ENCODE data around the gene MLPH.
A peak's percentile ranks its signal among the peaks of the same experiment; 100 is the strongest.

MLPH gene

DNA sequence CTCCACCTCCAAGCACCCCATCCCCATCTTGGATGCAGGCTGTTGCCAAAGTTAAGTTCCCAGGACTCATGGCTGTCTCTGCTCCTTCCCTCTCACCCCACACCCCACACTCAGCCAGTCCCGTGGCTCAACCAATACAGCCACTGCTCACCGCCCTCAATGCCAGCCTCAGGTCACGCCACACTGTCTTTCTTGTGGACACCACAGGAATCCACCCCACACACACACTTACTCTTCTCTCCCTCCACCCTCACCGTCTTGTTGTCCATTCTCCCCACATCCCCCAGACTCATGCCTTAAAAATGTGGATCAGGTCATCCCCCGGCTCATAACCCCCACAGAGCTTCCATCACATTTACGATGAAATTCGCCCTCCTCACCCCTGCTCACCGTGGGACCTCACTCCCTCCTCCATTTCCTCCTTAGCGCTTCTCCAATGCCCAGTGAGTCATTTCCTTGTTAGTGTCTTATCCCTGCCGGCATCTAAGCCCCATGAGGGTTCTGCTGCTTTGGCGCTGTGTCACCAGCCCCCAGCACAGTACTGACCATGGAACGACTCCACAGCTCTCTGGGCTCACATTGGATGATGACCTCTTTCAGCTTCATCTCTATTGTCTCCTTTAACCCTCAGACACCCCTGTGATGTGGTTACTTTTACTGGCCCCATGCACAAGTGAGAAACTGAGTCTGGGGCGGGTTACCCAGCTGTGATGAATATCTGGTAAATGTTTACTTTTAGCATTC lies 13.8 kb downstream of the MLPH start:
- DNase-seq (ENCODE audit: low read depth), result peak; percentile 99

- DNase-seq (ENCODE audit: low read depth), result no peak
These were observed 15.0 kb downstream of the MLPH start for GRCh38 chr2:237501892-237502513.

GRCh38 chr2:237503201-237503600 lies 16.1 kb downstream of the MLPH start:
- no peak for DNase-seq (ENCODE audit: low read depth)

GRCh38 chr2:237505188-237505939 lies 18.3 kb downstream of the MLPH start:
- no peak for DNase-seq (ENCODE audit: low read depth)

GRCh38 chr2:237507512-237507911 lies 20.5 kb downstream of the MLPH start:
- no peak for DNase-seq (ENCODE audit: low read depth)

- DNase-seq (ENCODE audit: low read depth), result no peak
These were observed 21.3 kb downstream of the MLPH start for GRCh38 chr2:237508361-237508760.

GRCh38 chr2:237509151-237509550 lies 22.1 kb downstream of the MLPH start:
- DNase-seq (ENCODE audit: low read depth), result no peak

DNA sequence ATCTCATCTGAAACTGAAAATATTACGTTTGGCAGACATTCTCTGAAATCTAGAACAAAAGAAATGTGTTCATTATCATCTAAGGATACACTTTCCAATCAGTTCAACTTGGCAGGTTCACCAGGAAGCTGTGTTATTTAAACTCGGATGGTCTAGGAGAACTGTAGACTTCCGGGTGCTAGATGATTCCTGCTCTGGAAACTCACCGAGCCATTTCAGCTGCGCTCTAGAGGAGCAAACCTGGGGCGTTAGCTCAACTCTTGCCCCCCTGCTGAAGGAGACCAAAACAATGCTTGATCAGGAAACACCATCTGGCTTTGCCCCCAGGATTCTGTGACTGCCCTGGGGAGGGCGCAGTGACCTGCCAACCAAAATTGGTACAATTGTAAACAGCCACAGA lies 22.9 kb downstream of the MLPH start:
- no peak for DNase-seq (ENCODE audit: low read depth)

DNA sequence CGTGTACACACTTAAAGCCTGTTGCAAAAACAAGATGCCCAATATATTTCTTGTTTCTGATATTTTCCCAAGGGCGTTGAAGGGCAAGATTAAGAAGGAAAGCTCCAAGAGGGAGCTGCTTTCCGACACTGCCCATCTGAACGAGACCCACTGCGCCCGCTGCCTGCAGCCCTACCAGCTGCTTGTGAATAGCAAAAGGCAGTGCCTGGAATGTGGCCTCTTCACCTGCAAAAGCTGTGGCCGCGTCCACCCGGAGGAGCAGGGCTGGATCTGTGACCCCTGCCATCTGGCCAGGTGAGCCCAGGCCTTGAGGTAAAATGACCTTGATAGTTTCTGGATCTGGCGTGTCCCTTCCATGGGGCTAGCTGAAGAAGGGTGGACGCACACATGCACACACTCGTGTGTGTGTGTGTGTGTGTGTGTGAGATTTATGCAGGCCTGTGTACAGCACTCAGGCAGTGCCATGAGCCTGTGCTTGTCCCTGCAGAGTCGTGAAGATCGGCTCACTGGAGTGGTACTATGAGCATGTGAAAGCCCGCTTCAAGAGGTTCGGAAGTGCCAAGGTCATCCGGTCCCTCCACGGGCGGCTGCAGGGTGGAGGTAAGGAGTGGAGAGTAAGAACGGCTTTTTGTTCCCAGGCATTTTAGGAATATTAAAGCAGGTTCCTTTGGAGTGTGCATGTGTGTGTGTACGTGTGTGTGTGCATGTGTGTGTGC lies 23.6 kb downstream of the MLPH start:
- no peak for DNase-seq (ENCODE audit: low read depth)

DNA sequence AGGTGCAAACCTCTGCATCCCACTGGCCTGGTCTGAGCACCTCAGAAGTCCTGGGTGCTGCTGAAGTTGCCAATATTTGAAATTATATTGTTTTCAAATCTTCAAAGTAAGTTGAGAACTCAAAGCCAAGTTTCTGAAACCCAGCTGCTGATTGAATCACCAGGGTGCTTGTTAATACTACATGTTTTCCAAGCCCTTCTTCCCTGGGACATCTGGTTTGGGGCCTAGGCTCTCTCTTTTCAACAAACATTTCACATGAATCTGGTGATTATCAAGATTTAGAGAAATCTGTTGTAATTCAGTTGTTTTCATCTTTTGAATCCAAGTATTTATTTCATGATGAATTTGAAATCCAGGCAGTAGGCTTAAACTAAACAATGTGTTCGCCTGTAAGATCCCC lies 24.4 kb downstream of the MLPH start:
- DNase-seq (ENCODE audit: low read depth), result no peak

DNA sequence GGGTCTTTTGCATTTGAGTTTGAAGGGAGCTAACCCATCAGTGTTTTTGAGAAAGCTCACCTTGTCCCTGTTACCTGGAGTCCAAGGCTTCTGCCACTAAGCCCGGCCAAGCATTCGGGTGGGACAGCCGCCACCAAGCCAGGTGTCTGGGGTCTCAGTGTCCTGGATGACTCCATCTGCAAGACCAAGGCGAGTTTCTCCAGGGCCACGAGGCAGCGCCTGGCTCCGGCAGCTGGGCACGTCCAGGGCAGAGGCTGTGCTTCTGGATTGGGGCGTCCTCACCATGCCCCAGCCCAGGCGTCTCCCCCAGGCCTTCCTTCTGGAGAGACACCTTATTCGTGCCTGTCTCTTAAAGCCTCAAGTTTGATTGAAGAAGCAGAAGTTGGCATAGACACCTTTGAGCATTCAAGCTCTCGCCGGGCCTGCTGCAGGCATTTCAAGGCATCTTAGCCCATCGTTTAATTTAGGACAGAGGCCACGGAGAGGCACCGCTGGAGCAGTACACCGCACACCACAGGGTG lies 24.9 kb downstream of the MLPH start:
- DNase-seq (ENCODE audit: low read depth), result no peak

DNA sequence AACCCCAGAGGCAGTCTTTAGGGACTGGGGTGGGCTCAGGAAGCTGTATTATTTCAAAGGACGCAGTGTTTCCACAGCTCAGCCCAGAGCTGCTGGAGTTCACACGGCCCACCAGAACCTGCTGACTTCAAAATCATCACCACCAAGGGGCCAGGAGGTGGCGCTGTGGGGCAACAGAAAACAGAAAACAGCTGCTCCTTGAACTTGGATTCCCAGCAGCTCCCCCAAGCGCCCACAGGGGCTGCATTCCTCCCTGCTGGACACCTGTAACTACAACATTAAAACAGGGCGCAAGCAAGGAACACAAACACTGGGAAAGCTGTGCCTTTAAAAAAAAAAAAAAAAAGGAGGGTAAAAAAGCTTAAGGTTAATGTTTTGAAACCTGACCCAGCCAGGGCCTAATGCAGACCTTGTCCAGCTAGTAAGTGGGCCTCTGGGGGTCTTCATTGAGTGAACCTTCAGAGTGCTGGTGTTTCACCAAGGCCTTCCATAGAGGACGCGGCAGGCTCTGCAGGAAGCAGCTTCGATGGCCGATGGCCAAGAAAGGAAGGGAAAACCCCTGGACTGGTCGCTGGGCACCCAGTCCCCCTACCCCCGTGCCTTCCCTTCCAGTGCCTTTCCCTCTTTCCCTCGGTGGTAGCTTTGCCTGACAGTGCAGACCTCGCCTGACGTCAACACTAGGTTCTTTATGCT lies 25.9 kb downstream of the MLPH start:
- DNase-seq (ENCODE audit: low read depth), result peak; percentile 29

GRCh38 chr2:237513693-237514092 lies 26.6 kb downstream of the MLPH start:
- DNase-seq (ENCODE audit: low read depth), result no peak

- DNase-seq (ENCODE audit: low read depth), result no peak
These were observed 27.6 kb downstream of the MLPH start for GRCh38 chr2:237514474-237515130.

DNA sequence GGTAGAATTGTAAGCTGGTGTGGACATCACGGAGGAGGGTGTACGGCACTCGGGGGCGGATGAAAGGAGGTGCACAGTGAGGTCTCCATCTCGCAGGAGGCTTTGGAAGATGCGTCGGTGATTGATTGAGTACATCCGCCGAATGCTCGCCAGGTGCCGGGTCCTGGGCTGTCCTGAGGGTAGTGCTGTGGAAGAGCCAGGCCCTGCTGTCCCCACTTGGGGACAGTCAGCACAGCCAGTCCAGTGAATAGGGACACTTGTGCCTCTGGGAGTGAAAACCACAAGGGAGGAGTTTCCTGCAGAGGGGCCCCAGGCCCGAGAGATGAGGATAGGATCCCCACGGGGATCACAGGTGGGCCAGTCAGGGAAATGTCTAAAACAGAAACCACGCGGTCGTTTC lies 28.1 kb downstream of the MLPH start:
- DNase-seq (ENCODE audit: low read depth), result no peak

- no peak for DNase-seq (ENCODE audit: low read depth)
These were observed 28.7 kb downstream of the MLPH start for GRCh38 chr2:237515621-237516275.

DNA sequence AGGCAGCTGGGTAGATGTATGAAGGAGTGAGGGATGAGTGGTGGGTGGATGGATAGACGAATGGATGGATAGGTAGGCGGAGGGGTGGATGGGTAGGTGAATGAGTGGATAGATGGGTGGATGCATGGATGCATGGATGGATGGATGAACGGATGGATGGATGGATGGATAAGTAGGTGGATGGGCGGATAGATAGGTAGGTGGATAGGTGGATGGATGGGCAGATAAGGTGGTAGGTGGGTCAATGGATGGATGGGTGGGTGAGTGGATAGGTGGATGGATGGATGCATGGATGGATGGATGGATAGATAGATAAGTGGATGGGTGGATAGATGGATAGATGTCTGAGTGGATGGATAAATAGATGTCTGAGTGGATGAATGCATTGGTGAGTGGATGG lies 30.1 kb downstream of the MLPH start:
- DNase-seq (ENCODE audit: low read depth), result no peak

DNA sequence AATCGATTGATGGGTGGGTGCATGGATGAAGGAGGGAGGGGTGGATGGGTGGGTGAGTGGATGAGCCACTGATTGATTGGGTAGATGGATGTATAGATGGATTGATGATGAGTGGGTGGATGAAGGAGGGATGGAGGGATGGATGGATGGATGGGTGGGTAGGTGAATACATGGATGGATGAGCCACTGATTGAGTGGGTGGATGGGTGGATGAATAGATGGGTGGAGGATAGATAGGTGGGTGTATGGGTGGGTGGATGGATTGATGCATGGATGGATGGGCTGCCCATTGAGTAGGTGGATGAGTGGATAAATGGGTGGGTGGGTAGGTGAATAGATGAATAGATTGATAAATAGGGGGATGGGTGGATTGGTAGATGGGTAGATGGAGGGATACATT lies 30.9 kb downstream of the MLPH start:
- no peak for DNase-seq (ENCODE audit: low read depth)

GRCh38 chr2:237519506-237520245 lies 32.6 kb downstream of the MLPH start:
- DNase-seq (ENCODE audit: low read depth), result no peak

GRCh38 chr2:237520290-237520689 lies 33.2 kb downstream of the MLPH start:
- DNase-seq (ENCODE audit: low read depth), result no peak

Data from GM04503 (cell line).